ENCODE data around the gene SMAD6.

SMAD6 gene

GRCh38 chr15:66829551-66830121 is 127.6 kb downstream of the SMAD6 start:
- DNase-seq: no peak

- DNase-seq: no peak
Observed at GRCh38 chr15:66830358-66830757, 128.3 kb downstream of the SMAD6 start.

DNA sequence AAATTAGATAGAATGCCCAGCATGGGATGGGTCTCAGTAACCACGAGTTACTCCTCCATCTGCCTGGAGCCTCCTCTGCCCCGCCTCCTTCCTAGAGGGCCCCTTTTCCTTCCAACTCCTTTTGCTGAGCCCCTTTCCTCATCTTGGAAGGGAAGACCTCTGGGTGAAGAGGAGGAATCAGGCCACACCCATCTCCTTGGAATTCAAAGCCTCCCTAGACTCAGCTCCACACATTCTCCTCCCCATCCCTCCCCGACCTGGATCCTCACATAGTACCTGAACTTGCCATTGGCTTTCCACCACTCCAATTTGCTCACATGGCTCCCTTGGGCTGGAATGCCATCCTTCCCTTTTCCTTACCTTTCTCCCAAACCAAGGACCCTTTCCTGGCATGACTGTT is 128.8 kb downstream of the SMAD6 start:
- DNase-seq: no peak

- no peak for DNase-seq
Observed at GRCh38 chr15:66831289-66831688, 129.3 kb downstream of the SMAD6 start.

GRCh38 chr15:66831801-66832390 is 129.9 kb downstream of the SMAD6 start:
- DNase-seq: no peak
